Measurements from ENCODE around the gene PTPN14.

Gene PTPN14

DNA sequence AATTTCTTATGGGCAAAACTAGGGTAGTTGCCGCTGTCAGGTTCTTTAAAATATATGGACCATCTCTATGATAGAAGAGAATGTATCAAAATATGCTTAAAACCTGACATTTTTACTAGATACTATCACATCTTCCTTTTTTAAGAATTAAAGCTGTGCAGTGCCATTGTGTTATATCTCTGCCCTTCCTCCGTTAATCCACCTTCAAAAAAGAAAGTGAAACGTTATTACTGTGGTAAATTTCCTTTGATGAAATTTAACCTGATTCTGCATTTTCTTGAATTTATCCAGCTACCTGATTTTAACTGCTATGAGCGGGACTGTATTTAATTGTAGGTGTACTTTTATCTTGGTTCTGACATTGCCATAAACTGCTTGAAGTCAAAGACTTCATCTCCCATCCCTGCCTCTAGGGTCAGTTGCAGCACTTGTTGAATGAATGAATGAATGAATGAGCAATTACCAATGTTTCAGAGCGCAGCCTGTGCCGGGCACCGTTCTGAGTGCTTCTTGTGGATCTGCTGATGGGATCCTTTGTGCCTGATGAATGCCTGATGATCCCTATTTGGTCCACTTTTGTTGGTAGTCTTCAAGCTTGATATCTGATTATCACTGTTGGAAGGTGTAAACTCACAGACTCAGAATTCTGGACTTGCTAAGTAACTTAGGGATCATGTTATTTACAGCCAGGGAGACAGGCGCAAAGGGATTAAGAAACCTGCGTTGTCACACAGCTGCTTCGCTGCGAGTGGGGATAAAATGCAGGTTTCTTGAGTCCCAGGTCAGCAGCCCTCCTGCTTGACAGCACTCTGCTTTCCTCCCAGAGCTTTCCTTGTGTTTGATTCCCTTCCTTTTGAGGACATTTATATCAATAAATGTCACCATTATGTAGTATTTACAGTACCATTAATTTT lies 240.4 kb downstream of the PTPN14 start:
- no peak for DNase-seq (ENCODE audit: low read depth, low spot score)

DNA sequence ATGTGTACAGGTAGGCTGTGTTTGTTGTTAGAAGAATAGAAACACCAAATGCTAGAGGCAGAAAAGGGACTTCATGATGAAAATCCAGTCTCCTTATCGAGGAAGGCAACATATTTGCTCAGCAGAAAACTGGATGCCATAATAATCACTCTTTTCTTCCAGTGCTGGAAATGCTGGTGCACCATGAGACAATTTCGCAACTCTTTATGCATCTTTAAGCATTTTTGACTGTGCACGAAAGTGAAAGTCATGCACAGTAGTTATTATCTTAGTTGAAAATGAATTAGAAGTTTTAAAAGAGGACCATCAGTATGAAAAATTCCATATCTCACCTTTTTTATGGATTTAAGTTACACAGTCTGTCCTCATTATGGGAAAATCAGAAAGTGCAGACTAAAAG lies 241.4 kb downstream of the PTPN14 start:
- DNase-seq (ENCODE audit: low read depth, low spot score) = no peak

DNA sequence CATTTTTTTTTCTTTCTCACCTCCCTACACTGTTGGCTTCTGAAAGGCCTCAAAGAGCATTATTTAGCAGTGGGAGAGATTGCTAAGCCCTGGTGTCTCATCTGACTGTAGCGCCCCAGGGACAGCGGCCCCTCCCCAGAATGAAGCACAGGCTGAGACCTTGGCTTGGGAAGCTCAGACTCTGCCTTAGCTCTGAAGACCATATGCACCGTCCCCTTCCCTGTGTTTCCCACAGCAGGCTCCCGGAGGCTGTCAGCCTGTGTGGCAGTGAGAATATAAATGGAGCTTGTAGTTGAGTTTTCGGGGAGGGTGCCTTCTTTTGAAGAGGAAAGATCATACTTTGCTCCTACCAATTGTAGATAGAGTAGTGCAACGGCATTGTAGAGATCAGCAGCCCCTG lies 245.1 kb downstream of the PTPN14 start:
- no peak for DNase-seq (ENCODE audit: low read depth, low spot score)

DNA sequence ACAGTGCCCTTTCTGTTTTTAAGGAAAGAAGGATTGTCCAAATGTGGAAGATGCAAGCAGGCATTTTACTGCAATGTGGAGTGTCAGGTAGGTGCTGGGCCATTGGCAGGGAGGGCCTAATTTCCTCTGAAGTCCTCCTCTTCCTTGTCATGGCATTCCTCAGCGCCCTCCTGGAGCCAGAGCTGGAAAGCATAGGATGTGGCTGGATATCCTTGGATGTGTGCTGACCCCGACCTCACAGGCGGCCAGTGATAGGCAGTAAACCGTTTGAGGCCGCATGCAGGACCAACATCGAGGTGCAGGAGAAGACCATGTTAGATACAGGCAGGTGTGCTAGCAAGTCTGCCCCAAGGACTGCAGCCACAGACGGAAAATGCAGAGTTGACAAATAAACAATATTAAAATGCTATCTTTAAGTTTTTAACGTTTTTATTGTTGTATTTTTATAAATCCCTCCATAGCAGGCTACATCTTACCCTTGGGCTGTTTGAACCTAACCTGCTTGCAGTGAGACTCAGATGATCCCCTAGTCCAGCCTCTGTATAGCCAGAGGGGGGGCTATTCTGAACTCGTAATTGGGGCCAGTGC lies 246.1 kb downstream of the PTPN14 start:
- no peak for DNase-seq (ENCODE audit: low read depth, low spot score)

DNA sequence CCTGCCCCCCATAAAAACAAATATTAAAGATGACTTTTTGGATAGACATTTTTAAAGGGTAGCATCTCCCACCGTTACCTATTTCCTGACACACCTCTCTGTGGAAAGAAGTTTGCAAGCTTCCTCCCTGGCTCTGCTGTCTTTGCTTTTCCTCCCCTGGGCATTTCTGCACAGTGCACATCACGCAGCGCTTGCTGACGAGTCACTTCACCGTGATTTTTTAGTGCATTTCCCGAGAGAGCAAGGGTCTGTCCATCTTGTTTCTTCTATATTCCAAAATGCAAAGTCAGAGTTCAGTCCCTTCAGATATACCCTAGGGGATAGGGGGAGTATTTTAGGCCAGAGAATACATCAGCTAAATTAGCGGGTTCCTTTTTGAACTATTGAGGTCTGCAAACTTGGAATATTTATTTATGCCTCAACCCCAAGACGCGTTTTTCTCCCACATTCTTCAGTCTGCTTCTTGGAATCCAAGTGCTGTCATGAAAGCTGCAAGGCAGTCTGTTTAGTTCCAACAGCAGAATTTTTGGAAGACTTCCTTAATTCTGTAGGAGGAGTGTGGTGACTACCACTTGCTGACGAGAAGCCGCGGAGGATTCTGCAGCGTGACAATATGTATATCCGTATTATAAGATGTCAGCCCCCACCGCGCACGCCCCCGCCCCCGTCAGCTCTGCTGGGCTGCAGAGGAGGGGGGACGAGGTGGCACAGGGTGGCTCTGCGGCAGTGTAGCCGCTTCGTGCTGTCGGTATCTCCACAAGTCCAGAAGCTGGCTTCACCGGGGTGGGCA lies 248.1 kb downstream of the PTPN14 start:
- no peak for DNase-seq (ENCODE audit: low read depth, low spot score)

DNA sequence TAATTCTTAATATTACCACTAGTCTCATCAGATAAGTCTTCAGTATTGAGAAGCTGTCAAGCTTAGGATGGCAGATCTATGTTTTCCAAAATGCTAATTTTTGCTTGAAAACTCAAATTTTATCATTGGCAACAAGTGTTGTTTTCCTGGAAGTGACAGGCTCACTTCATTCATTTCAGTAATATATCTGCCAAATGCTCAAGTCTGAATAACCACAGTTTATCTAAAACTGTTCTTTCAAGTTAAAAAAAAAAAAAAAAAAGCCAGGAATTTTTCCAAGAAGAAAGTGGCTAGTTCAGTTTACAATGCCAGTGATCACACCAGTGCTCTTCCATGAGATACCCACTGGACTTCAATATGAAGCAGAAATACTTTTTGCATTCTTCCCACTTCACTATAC lies 249.9 kb downstream of the PTPN14 start:
- DNase-seq (ENCODE audit: low read depth, low spot score) = no peak

DNA sequence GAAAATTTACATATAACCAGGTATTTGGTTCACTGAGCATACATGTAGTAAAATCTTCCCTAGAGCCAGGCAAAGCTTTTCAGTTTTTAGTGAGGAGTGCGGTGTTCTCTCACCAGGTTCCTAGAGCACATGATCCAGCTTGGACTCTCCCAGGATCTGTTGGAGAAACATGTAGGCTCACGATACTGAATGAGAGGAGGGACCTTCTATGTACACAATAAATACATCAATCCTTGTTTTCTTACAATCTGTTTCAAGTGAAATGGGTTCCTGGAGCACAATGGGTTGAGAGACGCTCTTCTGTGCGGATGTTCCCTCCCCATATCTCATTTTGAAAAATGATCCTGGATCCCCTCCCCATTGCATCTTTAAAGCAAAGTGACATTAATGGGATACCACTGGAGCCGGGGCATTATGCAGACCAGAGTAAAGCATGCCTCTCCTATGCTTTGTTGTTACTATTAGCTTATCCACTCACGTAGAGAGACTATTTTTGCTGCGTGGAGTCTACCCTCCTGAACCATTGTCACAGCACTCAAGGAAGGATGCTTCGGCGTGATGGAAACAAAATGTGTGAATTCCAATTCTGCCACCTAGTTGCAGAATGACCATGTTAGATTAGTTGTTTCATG lies 251.1 kb downstream of the PTPN14 start:
- DNase-seq (ENCODE audit: low read depth, low spot score) = no peak

Data from iPS DF 19.7 (cell line).